A549 (cell line): ENCODE measurements around the gene CCL23. TPM values are rescaled to one million over a fixed set of nuclear protein-coding genes. Genes with fewer than 3 reads are reported as not detected.

Experiments
- ATAC-seq, 2 experiments: fragments of 200-7000 bp in 1 of 2; fragments of >200 bp in 1 of 2; cut with Nextera tagmentation in 1 of 2; cut with Tn5 transposase in 1 of 2; 3 replicates each; pipeline versions ENCODE4 v1.8.0 to v1.9.1; 2018 to 2020; ENCODE audit warnings: mild to moderate bottlenecking in 1 of 2, moderate library complexity in 1 of 2
- CTCF ChIA-PET: fragments of 300-600 bp; sonication (Branson Sonifier 250); formaldehyde crosslinking; extraction: SDS; loops from one replicate; lab custom pipeline; 2021; ENCODE audit warnings: antibody characterized with exemption, inconsistent platforms; lab: Yijun Ruan, JAX
- POLR2A ChIA-PET: fragments of 350-600 bp; formaldehyde crosslinking; extraction: SDS; loops from one replicate; lab custom pipeline; 2021; ENCODE audit warnings: antibody characterized with exemption, inconsistent platforms; lab: Yijun Ruan, JAX
- DNase-seq, 2 experiments: peaks; one replicate each; pipeline versions ENCODE4 v3.0.0 to v3.0.0-alpha.2; 2011 to 2016; ENCODE audit warnings: low read depth in 1 of 2, low spot score in 1 of 2
- FAIRE-seq: peaks from 2 replicates; lab custom pipeline; 2011; peaks lifted over from hg19 to GRCh38; lab: Jason Lieb, UNC
- H3K27ac ChIP-seq, 2 experiments: fragments of >200 bp; sonication (Bioruptor Twin); formaldehyde crosslinking; 3 replicates each; pipeline ENCODE4 v1.5.1; 2016 to 2017
- H3K4me1 ChIP-seq: fragments of >200 bp; sonication (Bioruptor Twin); formaldehyde crosslinking; 3 replicates; pipeline ENCODE4 v1.6.1; 2016
- H3K4me2 ChIP-seq: fragments of >200 bp; sonication (Bioruptor Twin); formaldehyde crosslinking; 3 replicates; pipeline ENCODE4 v1.6.1; 2016
- H3K4me3 ChIP-seq: fragments of >200 bp; sonication (Bioruptor Twin); formaldehyde crosslinking; 3 replicates; pipeline ENCODE4 v1.5.1; 2016
- H3K9me3 ChIP-seq: fragments of >200 bp; sonication (Bioruptor Twin); formaldehyde crosslinking; 3 replicates; pipeline ENCODE4 v1.6.1; 2016
- CHD2 ChIP-seq: fragments of 150-350 bp; IDR thresholded peaks from 2 replicates; pipeline ENCODE4 v1.6.1; 2014; ENCODE audit warnings: low read length; ENCODE audit not compliant: partially characterized antibody
- E2F6 ChIP-seq: IDR thresholded peaks from 2 replicates; pipeline ENCODE4 v1.6.1; 2012; ENCODE audit warnings: low read depth, borderline replicate concordance
- EHF ChIP-seq: fragments of 250-450 bp; sonication (Bioruptor Pico); IDR thresholded peaks from 2 replicates; pipeline ENCODE4 v1.5.0; 2020; ENCODE audit warnings: mild to moderate bottlenecking
- EHMT2 ChIP-seq: fragments of 200-600 bp; sonication (generic); IDR thresholded peaks from 2 replicates; pipeline ENCODE4 v1.6.1; 2016; ENCODE audit warnings: antibody characterized with exemption, low read depth, mild to moderate bottlenecking, moderate library complexity
- ELK1 ChIP-seq: fragments of 150-350 bp; IDR thresholded peaks from 2 replicates; pipeline ENCODE4 v1.6.1; 2014; ENCODE audit warnings: low read depth, mild to moderate bottlenecking, low read length
- FOSB ChIP-seq: fragments of 250-450 bp; sonication (Bioruptor Pico); IDR thresholded peaks from 2 replicates; pipeline ENCODE4 v1.5.0; 2020; ENCODE audit warnings: mild to moderate bottlenecking, moderate library complexity
- HDAC2 ChIP-seq: fragments of 200-600 bp; sonication (generic); IDR thresholded peaks from 2 replicates; pipeline ENCODE4 v1.6.1; 2016
- HEYL ChIP-seq: fragments of 250-450 bp; sonication (Bioruptor Pico); IDR thresholded peaks from 2 replicates; pipeline ENCODE4 v1.8.0; 2021; ENCODE audit warnings: mild to moderate bottlenecking, moderate library complexity
- HOXA7 ChIP-seq: fragments of 250-450 bp; sonication (Bioruptor Pico); IDR thresholded peaks from 2 replicates; pipeline ENCODE4 v1.5.0; 2020; ENCODE audit warnings: mild to moderate bottlenecking, moderate library complexity
- KDM1A ChIP-seq: fragments of 200-600 bp; sonication (generic); IDR thresholded peaks from 2 replicates; pipeline ENCODE4 v1.6.1; 2016; ENCODE audit warnings: low read depth, mild to moderate bottlenecking
- NPAS2 ChIP-seq: fragments of 250-450 bp; sonication (Bioruptor Pico); IDR thresholded peaks from 2 replicates; pipeline ENCODE4 v1.8.0; 2022; ENCODE audit warnings: mild to moderate bottlenecking, moderate library complexity, borderline replicate concordance
- NR3C1 ChIP-seq: fragments of >200 bp; sonication (Bioruptor Twin); formaldehyde crosslinking; IDR thresholded peaks from 3 replicates; pipeline ENCODE4 v1.6.1; 2017
- POLR2AphosphoS2 ChIP-seq: conservative IDR thresholded peaks from 2 replicates; pipeline ENCODE4 v1.6.1; 2012; ENCODE audit warnings: low read length, improper control_type of control experiment, inconsistent platforms
- RAD21 ChIP-seq, 2 experiments: fragments of >200 bp in 1 of 2; sonication (Bioruptor Twin) in 1 of 2; formaldehyde crosslinking in 1 of 2; IDR thresholded peaks in 1 of 2; conservative IDR thresholded peaks in 1 of 2; 2 replicates in 1 of 2; 3 replicates in 1 of 2; pipeline ENCODE4 v1.6.1; 2012 to 2018; ENCODE audit warnings: inconsistent platforms in 1 of 2
- RCOR1 ChIP-seq: fragments of 150-350 bp; IDR thresholded peaks from 2 replicates; pipeline ENCODE4 v1.6.1; 2014; ENCODE audit warnings: antibody characterized with exemption, low read length, low read depth
- RNF2 ChIP-seq: fragments of 200-600 bp; sonication (generic); IDR thresholded peaks from 2 replicates; pipeline ENCODE4 v1.6.1; 2016; ENCODE audit warnings: low read depth, mild to moderate bottlenecking, antibody characterized with exemption, moderate library complexity, borderline replicate concordance
- SREBF2 ChIP-seq: fragments of 450-650 bp; IDR thresholded peaks from 2 replicates; pipeline ENCODE4 v1.6.1; 2014; ENCODE audit warnings: mild to moderate bottlenecking, moderate library complexity
- TFCP2L1 ChIP-seq: fragments of 250-450 bp; sonication (Bioruptor Pico); IDR thresholded peaks from 2 replicates; pipeline ENCODE4 v1.5.0; 2021; ENCODE audit warnings: mild to moderate bottlenecking
- ZC3H11A ChIP-seq: fragments of 450-650 bp; IDR thresholded peaks from 2 replicates; pipeline ENCODE4 v1.6.1; 2014; ENCODE audit warnings: antibody characterized with exemption, mild to moderate bottlenecking
- ZNF302 ChIP-seq: fragments of 250-450 bp; sonication (Bioruptor Pico); IDR thresholded peaks from 2 replicates; pipeline ENCODE4 v1.9.0; 2021; ENCODE audit warnings: inconsistent platforms, mild to moderate bottlenecking, moderate library complexity
- ZSCAN20 ChIP-seq: fragments of 250-450 bp; sonication (Bioruptor Pico); IDR thresholded peaks from 2 replicates; pipeline ENCODE4 v1.8.0; 2022; ENCODE audit warnings: mild to moderate bottlenecking, moderate library complexity
- WGBS: methylation state at CpG from one replicate; pipeline ENCODE4 v1.1.6; 2017; ENCODE audit errors: missing lambda C conversion rate; 5-methylcytosine and 5-hydroxymethylcytosine counted together
- polyA plus RNA-seq, 4 experiments: library from polyadenylated mRNA; depleted of rRNA in 3 of 4; stranded (reverse); fragments of >200 nt; fragmentation: RNase III in 1 of 4; extraction: RNeasy Plus Mini Kit Qiagen cat#74134 plus additional on column Dnase treatment in 1 of 4; gene quantifications; 2 replicates in 3 of 4; 3 replicates in 1 of 4; pipeline ENCODE4 v1.2.3, GENCODE V29; 2011 to 2017
- TF ChIP-seq, protein P1 (sequence below): fragments of 250-450 bp; sonication (Bioruptor Pico); IDR thresholded peaks from 2 replicates; pipeline ENCODE4 v1.5.0; 2020; ENCODE audit warnings: low read depth, mild to moderate bottlenecking, moderate library complexity
- TF ChIP-seq, protein P2 (sequence below): fragments of 450-650 bp; IDR thresholded peaks from 2 replicates; pipeline ENCODE4 v1.6.1; 2014; ENCODE audit warnings: antibody characterized with exemption

CCL23 gene
- polyA plus RNA-seq, 2 of the 4 experiments (the other 2 are of a cell fraction), result not detected

DNA sequence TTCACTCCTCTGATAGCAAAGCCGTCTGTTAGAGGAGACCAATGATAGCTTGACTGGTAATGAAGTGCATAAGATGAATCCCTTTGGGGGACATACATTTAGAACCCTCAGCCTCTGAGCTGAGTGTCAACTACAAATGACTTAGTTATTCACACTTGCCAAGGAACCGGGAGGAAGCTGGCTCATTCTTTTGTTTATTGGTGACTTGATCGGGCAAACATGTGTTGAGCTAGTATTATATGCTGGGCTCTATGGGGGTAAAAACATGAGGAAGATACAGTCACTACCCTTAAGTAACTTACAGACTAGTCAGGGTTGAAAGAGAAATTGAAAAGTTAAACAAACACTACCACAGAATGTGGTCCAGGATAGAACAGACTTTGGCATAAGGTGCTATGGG, 39.4 kb downstream of the CCL23 start:
- ATAC-seq, result no peak
- no peak for FAIRE-seq
- H3K9me3 ChIP-seq, result no peaks in the 10 kb centered on the region
- H3K4me3 ChIP-seq, result no peak overlapping the region
- TF ChIP-seq FOSB (CRISPR knock-in tag), result no peak
- TF ChIP-seq, protein P1, sequence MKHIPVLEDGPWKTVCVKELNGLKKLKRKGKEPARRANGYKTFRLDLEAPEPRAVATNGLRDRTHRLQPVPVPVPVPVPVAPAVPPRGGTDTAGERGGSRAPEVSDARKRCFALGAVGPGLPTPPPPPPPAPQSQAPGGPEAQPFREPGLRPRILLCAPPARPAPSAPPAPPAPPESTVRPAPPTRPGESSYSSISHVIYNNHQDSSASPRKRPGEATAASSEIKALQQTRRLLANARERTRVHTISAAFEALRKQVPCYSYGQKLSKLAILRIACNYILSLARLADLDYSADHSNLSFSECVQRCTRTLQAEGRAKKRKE (CRISPR knock-in tag), result no peak
- TF ChIP-seq E2F6, result no peak
- TF ChIP-seq CHD2, result no peak
- TF ChIP-seq EHF, result no peak
- no peak for TF ChIP-seq POLR2AphosphoS2
- TF ChIP-seq, protein P2, sequence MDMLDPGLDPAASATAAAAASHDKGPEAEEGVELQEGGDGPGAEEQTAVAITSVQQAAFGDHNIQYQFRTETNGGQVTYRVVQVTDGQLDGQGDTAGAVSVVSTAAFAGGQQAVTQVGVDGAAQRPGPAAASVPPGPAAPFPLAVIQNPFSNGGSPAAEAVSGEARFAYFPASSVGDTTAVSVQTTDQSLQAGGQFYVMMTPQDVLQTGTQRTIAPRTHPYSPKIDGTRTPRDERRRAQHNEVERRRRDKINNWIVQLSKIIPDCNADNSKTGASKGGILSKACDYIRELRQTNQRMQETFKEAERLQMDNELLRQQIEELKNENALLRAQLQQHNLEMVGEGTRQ, result no peak
- no peak for TF ChIP-seq KDM1A
- TF ChIP-seq ZSCAN20, result no peak
- TF ChIP-seq NPAS2, result no peak
- no peak for TF ChIP-seq RCOR1
- no peak for TF ChIP-seq ELK1
- TF ChIP-seq RAD21 (conservative IDR thresholded peaks at IDR 0.05 in 1 of 2, IDR thresholded peaks at IDR 0.05 in 1 of 2), result no peak
- TF ChIP-seq TFCP2L1 (CRISPR knock-in tag), result no peak
- WGBS, result 45% methylated on average over 3 of the region's 3 CpGs
- H3K4me1 ChIP-seq, result peaks cover 7% of the 10 kb centered on the region; the same call in 1 of the 3 replicates
- H3K4me2 ChIP-seq, result no peak overlapping the region
- CTCF ChIA-PET, result interaction anchor here (0.7 to 12.1 kb wide), 7 partner anchors 10 to 173 kb away, joined by 3 to 271 read pairs (median 3); no protein-coding TSS in a partner anchor
- POLR2A ChIA-PET, result no interaction called here
- H3K27ac ChIP-seq, result no peak overlapping the region
- no peak for DNase-seq

DNA sequence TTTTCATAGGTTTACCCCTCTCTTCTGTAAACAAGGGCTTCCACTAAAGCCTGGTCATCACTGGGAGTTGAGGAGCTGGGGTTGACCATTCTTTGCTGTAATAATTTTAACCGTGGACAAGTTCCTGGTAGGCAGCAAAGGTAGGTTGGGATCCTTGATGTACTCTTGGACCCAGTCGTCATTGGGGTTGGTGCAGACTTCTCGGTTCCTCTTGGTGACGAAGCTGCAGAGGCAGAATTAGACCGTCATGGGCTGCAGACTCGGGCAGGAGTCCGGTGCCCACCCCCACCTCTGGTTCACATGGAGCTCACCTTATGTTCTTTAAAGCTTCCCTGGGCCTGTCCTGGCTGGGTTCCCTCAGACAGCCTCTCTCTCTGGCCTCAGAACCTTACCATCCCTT, 40.3 kb downstream of the CCL23 start:
- ATAC-seq (no peak), FAIRE-seq (no peak), DNase-seq (no peak)
- ChIA-PET CTCF (interaction anchor here (0.6 to 12.1 kb wide), 6 partner anchors 9 to 205 kb away, joined by 3 to 271 read pairs (median 4); no protein-coding TSS in a partner anchor), POLR2A (no interaction called here)
- H3K9me3 ChIP-seq, result no peaks in the 10 kb centered on the region
- 34% methylated on average over 7 of the region's 7 CpGs for WGBS
- H3K4me1 ChIP-seq, result peaks cover 9% of the 10 kb centered on the region; the same call in 1 of the 3 replicates
- TF ChIP-seq EHMT2, result no peak
- TF ChIP-seq EHF, result no peak
- no peak for TF ChIP-seq HEYL
- no peak for TF ChIP-seq RNF2
- TF ChIP-seq HDAC2, result no peak
- no peak for TF ChIP-seq ZNF302 (CRISPR knock-in tag)
- no peak for TF ChIP-seq ZC3H11A
- no peak for TF ChIP-seq HOXA7 (CRISPR knock-in tag)
- TF ChIP-seq NR3C1, result no peak
- no peak for TF ChIP-seq SREBF2
- H3K4me2 ChIP-seq, result no peak overlapping the region
- H3K4me3 ChIP-seq, result no peak overlapping the region
- no peak overlapping the region for H3K27ac ChIP-seq
